ENCODE results near the gene TMEM63C. TPM values are rescaled to one million over a fixed set of nuclear protein-coding genes. Genes with fewer than 3 reads are reported as not detected.
A peak's percentile ranks its signal among the peaks of the same experiment; 100 is the strongest.

The TMEM63C gene
- polyA plus RNA-seq, 6 donors from 2014 or later, result 0.44 TPM; not detected in 5

- H3K4me1 Mint-ChIP-seq, result no peaks in the 10 kb centered on the region
Measured at GRCh38 chr14:77206877-77207389, 25.3 kb downstream of the TMEM63C start.

DNA sequence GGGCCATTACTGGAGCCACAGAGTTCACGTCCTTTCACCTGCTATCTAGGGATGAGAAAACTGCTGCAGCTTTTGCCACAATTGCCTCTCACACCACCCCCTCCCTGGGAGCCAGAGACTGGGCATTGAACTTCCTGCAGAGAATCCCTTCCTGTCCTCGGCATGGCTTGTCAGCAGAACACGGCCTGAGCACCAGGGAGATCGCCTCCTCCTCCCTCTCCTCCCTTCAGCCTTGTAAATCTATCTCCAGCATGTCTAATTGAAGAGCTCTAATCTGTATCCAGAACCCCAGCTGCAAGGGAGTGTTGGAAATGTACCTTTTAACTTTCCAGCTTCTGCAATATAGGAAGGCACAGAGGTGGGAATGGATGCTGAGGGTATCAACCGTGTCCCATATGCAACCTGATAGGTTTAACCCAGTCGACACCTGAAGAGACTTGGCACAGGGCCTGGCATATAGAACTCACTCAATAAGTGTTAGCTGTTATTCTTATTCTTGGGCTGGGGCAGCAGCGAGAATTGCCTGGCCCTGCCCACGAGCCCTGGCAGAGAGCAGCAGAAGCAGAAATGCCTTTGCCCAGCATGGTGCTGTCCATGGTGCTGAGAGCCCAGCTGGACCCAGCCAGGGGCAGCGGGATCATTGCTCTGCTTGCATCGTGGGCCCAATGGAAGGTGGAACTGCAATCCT lies 26.8 kb downstream of the TMEM63C start:
- peaks cover 2 to 6% (median 5%) of the 10 kb centered on the region in 3 donors for H3K4me1 Mint-ChIP-seq
- peak overlapping the region in 1 of 6 donors; percentile 55 for H3K27ac Mint-ChIP-seq
- no peaks in the 10 kb centered on the region for H3K36me3 Mint-ChIP-seq
- peaks cover 0 to 2% (median 0%) of the 10 kb centered on the region in 7 donors for H3K9me3 Mint-ChIP-seq
- ATAC-seq (ENCODE audit: low read depth in 2 of 2) (peak in 1 of 2 donors; percentile 33), DNase-seq (peak; percentile 38)
- H3K27me3 Mint-ChIP-seq, result peaks cover 12 to 29% (median 15%) of the 10 kb centered on the region in 3 donors
- no peak overlapping the region for H3K4me3 Mint-ChIP-seq

More at GRCh38 chr14:77206877-77207389, 25.3 kb downstream of the TMEM63C start:
- H3K9me3 Mint-ChIP-seq, result peaks cover 0 to 2% (median 0%) of the 10 kb centered on the region in 7 donors
- H3K4me3 Mint-ChIP-seq, result no peak overlapping the region
- peaks cover 19 to 40% (median 24%) of the 10 kb centered on the region in 3 donors for H3K27me3 Mint-ChIP-seq
- H3K27ac Mint-ChIP-seq, result no peak overlapping the region
- H3K36me3 Mint-ChIP-seq, result no peaks in the 10 kb centered on the region
- DNase-seq (no peak), ATAC-seq (ENCODE audit: low read depth in 2 of 2) (no peak)

DNA sequence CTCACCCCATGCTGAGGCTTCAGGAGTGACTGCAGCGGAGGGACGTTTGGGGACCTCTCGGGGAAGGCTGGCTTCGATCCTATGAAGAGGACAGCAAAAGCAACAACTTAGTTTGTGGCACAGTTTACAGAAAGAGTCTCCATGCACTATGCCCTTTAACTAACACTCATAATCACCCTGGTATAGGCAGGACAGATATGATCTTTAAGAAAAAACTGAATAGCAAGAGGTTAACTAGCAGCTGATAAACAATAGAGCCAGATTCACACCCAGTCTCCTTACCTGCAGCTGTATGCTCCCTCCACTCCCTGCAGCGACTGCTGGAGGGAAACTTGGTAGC lies 27.4 kb downstream of the TMEM63C start:
- peak overlapping the region in 1 of 6 donors; percentile 55 for H3K27ac Mint-ChIP-seq
- no peak for DNase-seq
- peaks cover 16 to 29% (median 17%) of the 10 kb centered on the region in 3 donors for H3K27me3 Mint-ChIP-seq
- no peaks in the 10 kb centered on the region for H3K36me3 Mint-ChIP-seq
- H3K9me3 Mint-ChIP-seq, result peaks cover 0 to 2% (median 0%) of the 10 kb centered on the region in 7 donors
- ATAC-seq (ENCODE audit: low read depth in 2 of 2), result no peak
- peaks cover 6 to 11% (median 10%) of the 10 kb centered on the region in 3 donors for H3K4me1 Mint-ChIP-seq
- no peak overlapping the region for H3K4me3 Mint-ChIP-seq

DNA sequence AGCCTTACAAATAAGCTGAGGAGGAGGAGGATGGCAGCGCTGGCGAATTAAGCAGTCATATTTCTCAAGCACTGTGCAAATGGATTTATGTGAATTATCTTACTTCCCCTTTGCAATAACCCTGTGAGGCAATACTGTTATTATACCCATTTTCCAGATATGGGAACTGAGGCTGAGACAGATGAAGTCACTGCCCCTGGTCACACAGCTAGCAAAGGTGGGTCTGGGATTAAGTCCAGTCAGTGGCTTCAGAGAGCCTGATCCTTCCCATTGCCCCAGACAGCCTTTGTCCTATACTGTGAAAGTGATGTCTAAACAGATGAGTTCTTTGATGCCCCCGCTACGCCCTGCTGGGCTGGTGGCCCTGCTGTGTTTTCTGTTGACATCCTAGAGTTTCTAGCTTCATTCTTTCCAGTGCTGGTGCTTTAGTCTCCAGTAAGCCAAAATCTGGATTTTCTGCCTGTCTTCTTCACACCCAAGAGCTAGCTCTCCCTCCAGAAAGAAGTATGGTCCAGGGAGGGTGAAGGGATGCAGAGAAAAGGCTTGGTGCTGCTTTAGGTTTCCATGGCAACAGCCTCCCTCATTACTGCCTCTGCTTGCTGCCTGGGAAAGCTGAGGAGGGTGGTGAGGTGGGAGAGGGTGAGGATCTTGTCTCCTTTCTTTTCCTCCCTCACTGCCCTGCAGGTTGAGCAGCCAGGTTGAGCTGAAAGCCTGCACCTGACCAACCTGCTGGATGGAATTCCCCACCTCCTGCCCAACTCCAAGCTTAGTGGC lies 30.7 kb downstream of the TMEM63C start:
- no peak overlapping the region for H3K27ac Mint-ChIP-seq
- DNase-seq (no peak), ATAC-seq (ENCODE audit: low read depth in 2 of 2) (no peak)
- peaks cover 8 to 16% (median 12%) of the 10 kb centered on the region in 3 donors for H3K4me1 Mint-ChIP-seq
- H3K9me3 Mint-ChIP-seq, result peaks cover 0 to 1% (median 0%) of the 10 kb centered on the region in 7 donors
- peaks cover 32 to 47% (median 41%) of the 10 kb centered on the region in 3 donors for H3K27me3 Mint-ChIP-seq
- no peaks in the 10 kb centered on the region for H3K36me3 Mint-ChIP-seq
- H3K4me3 Mint-ChIP-seq, result no peak overlapping the region

GRCh38 chr14:77212943-77213678 lies 31.5 kb downstream of the TMEM63C start:
- H3K27ac Mint-ChIP-seq, result peak overlapping the region in 2 of 6 donors; percentile 72 to 80
- peaks cover 8 to 16% (median 12%) of the 10 kb centered on the region in 3 donors for H3K4me1 Mint-ChIP-seq
- ATAC-seq (ENCODE audit: low read depth in 2 of 2) (peak; percentile 38 to 46), DNase-seq (peak; percentile 6)
- H3K4me3 Mint-ChIP-seq, result peak overlapping the region in 1 of 8 donors; percentile 45
- no peaks in the 10 kb centered on the region for H3K9me3 Mint-ChIP-seq
- no peaks in the 10 kb centered on the region for H3K36me3 Mint-ChIP-seq
- H3K27me3 Mint-ChIP-seq, result peaks cover 24 to 52% (median 45%) of the 10 kb centered on the region in 3 donors

DNA sequence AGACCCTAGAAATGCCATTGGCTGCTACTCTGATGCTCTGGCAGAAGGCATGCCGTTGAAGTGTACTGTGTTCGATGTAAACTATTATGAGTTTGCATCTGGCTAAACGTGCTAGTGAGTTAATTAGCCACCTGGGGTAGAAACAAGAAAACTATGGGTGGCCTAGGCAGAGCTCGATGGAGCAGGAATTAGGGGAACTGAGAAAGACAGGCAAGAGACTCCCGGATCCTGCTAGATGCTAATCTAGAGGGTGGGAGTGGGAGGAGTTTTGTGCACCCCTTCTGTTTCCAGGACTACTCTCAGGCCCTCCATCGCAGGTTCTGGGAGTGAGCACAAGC lies 32.0 kb downstream of the TMEM63C start:
- no peaks in the 10 kb centered on the region for H3K9me3 Mint-ChIP-seq
- peaks cover 8 to 16% (median 12%) of the 10 kb centered on the region in 3 donors for H3K4me1 Mint-ChIP-seq
- H3K27me3 Mint-ChIP-seq, result peaks cover 24 to 47% (median 45%) of the 10 kb centered on the region in 3 donors
- DNase-seq (no peak), ATAC-seq (ENCODE audit: low read depth in 2 of 2) (peak in 1 of 2 donors; percentile 30)
- peak overlapping the region in 2 of 6 donors; percentile 72 to 80 for H3K27ac Mint-ChIP-seq
- H3K4me3 Mint-ChIP-seq, result peak overlapping the region in 1 of 8 donors; percentile 45
- no peaks in the 10 kb centered on the region for H3K36me3 Mint-ChIP-seq

- Mint-ChIP-seq H3K4me1 (peaks cover 8 to 16% (median 12%) of the 10 kb centered on the region in 3 donors), H3K9me3 (no peaks in the 10 kb centered on the region), H3K36me3 (no peaks in the 10 kb centered on the region), H3K27ac (no peak overlapping the region), H3K4me3 (no peak overlapping the region), H3K27me3 (peaks cover 24 to 45% (median 41%) of the 10 kb centered on the region in 3 donors)
- ATAC-seq (ENCODE audit: low read depth in 2 of 2) (no peak), DNase-seq (no peak)
Measured at GRCh38 chr14:77214216-77214615, 32.6 kb downstream of the TMEM63C start.

GRCh38 chr14:77217551-77217950 lies 36.0 kb downstream of the TMEM63C start:
- no peak for DNase-seq
- peaks cover 0 to 8% of the 10 kb centered on the region in 2 donors for H3K36me3 Mint-ChIP-seq
- no peak overlapping the region for H3K4me3 Mint-ChIP-seq
- peaks cover 0 to 6% (median 0%) of the 10 kb centered on the region in 7 donors for H3K9me3 Mint-ChIP-seq
- no peak overlapping the region for H3K27ac Mint-ChIP-seq
- H3K4me1 Mint-ChIP-seq, result peaks cover 12 to 16% (median 16%) of the 10 kb centered on the region in 3 donors
- ATAC-seq (ENCODE audit: low read depth in 2 of 2), result no peak
- peaks cover 24 to 57% (median 30%) of the 10 kb centered on the region in 3 donors for H3K27me3 Mint-ChIP-seq

- Mint-ChIP-seq H3K9me3 (peaks cover 0 to 6% (median 0%) of the 10 kb centered on the region in 7 donors), H3K4me1 (peaks cover 0 to 8% (median 2%) of the 10 kb centered on the region in 3 donors), H3K36me3 (peaks cover 0 to 8% of the 10 kb centered on the region in 2 donors), H3K27me3 (peaks cover 18 to 46% (median 28%) of the 10 kb centered on the region in 3 donors), H3K27ac (no peak overlapping the region), H3K4me3 (no peak overlapping the region)
- DNase-seq (no peak), ATAC-seq (ENCODE audit: low read depth in 2 of 2) (no peak)
Measured at GRCh38 chr14:77219591-77219990, 38.0 kb downstream of the TMEM63C start.

- Mint-ChIP-seq H3K4me3 (no peak overlapping the region), H3K27ac (peak overlapping the region in 1 of 6 donors; percentile 37), H3K9me3 (peaks cover 0 to 6% (median 0%) of the 10 kb centered on the region in 7 donors), H3K4me1 (peaks cover 0 to 8% (median 0%) of the 10 kb centered on the region in 3 donors), H3K27me3 (peaks cover 13 to 38% (median 22%) of the 10 kb centered on the region in 3 donors), H3K36me3 (peaks cover 0 to 8% of the 10 kb centered on the region in 2 donors)
- DNase-seq, result no peak
- ATAC-seq (ENCODE audit: low read depth in 2 of 2), result no peak
Measured at GRCh38 chr14:77220246-77221017, 38.8 kb downstream of the TMEM63C start.

- no peak for ATAC-seq (ENCODE audit: low read depth in 2 of 2)
- Mint-ChIP-seq H3K9me3 (peaks cover 0 to 6% (median 0%) of the 10 kb centered on the region in 7 donors), H3K4me1 (peaks cover 0 to 8% (median 0%) of the 10 kb centered on the region in 3 donors), H3K27me3 (peaks cover 4 to 29% (median 20%) of the 10 kb centered on the region in 3 donors), H3K4me3 (peak overlapping the region in 1 of 8 donors; percentile 57), H3K36me3 (peaks cover 0 to 8% of the 10 kb centered on the region in 2 donors), H3K27ac (peak overlapping the region in 1 of 6 donors; percentile 21)
- no peak for DNase-seq
Measured at GRCh38 chr14:77221241-77221871, 39.8 kb downstream of the TMEM63C start.

All from naive B cell (primary cell).